ENCODE results near the gene ANKRD33B. TPM values are rescaled to one million over a fixed set of nuclear protein-coding genes. Genes with fewer than 3 reads are reported as not detected.
A peak's percentile ranks its signal among the peaks of the same experiment; 100 is the strongest.

Gene ANKRD33B
- total RNA-seq, 1 experiment from 2014 or later: 10.9 TPM

- no peak overlapping the region for H3K4me3 ChIP-seq (replicated peaks in 1 of 2; ENCODE audit: low read depth in 1 of 2, low read length in 2 of 2)
- ChIA-PET POLR2A (no interaction called here), CTCF (no interaction called here), RAD21 (ENCODE audit: low non-redundant PET in 1 of 2, low total read pairs in 2 of 2, uncharacterized antibody in 2 of 2, unreplicated experiment in 2 of 2) (no interaction called here)
- H2AFZ ChIP-seq (ENCODE audit: low read depth, low read length, poor library complexity, severe bottlenecking): no peak overlapping the region
- no peak for DNase-seq (ENCODE audit: low read depth, low spot score)
- no peak overlapping the region for H3K27ac ChIP-seq (ENCODE audit: low read depth, low read length)
- no TSS peak for BruUV-seq (replicated peaks)
- H3K4me1 ChIP-seq (ENCODE audit: control insufficient read depth in 1 of 2, insufficient read depth in 2 of 2, low read length in 2 of 2): peaks cover 5 to 54% of the 10 kb centered on the region in 2 experiments; a peak in 3 of 4 replicates
- no peaks in the 10 kb centered on the region for H3K27me3 ChIP-seq (ENCODE audit: insufficient read depth, low read length)
- TF ChIP-seq EZH2phosphoT487 (IDR thresholded peaks at IDR 0.05; ENCODE audit: borderline replicate concordance) (no peak), CTCF (IDR thresholded peaks at IDR 0.05 in 2 of 3, conservative IDR thresholded peaks at IDR 0.05 in 1 of 3; ENCODE audit: borderline replicate concordance in 1 of 3, insufficient read depth in 1 of 3, low read depth in 2 of 3, low read length in 2 of 3) (0 out of 6 replicates have a peak, but pooled peaks of 1 of the 3 experiments have one; percentile 7)
- ATAC-seq: peak; percentile 67; the same call in 1 of the 2 replicates
- H3K4me2 ChIP-seq (ENCODE audit: low read length): peak overlapping the region; percentile 45
- no peaks in the 10 kb centered on the region for H3K9me2 ChIP-seq (ENCODE audit: insufficient read depth)
- H3K36me3 ChIP-seq (ENCODE audit: control insufficient read depth in 1 of 2, insufficient read depth in 2 of 2, low read length in 2 of 2): no peaks in the 10 kb centered on the region
- H3K9me3 ChIP-seq (ENCODE audit: control insufficient read depth in 1 of 2, insufficient read depth in 1 of 2, low read depth in 1 of 2, low read length in 2 of 2): no peaks in the 10 kb centered on the region
- H3K79me2 ChIP-seq (ENCODE audit: insufficient read depth, low read length): peaks cover 76% of the 10 kb centered on the region
- intact Hi-C loops (cut with micrococcal nuclease): no loop called here
- peaks cover 3% of the 10 kb centered on the region; the same call in 1 of the 2 replicates for H4K20me1 ChIP-seq (ENCODE audit: insufficient read depth)
- H3K9ac ChIP-seq (ENCODE audit: low read length): peak overlapping the region; percentile 21; the same call in 1 of the 2 replicates
Observed at GRCh38 chr5:10579536-10580521, 16.0 kb downstream of the ANKRD33B start.

Measured in HCT116 (cell line).